Effector memory CD4-positive, alpha-beta T cell (primary cell): ENCODE results near the gene BAG5.

Experiments
- DNase-seq, 3 donors: peaks; one replicate each; pipeline ENCODE4 v3.0.0-alpha.2; 2020
- H3K27ac ChIP-seq: 2 replicates; pipeline ENCODE4 v1.7.0; 2013; ENCODE audit warnings: mild to moderate bottlenecking, low read length, moderate library complexity; ENCODE audit not compliant: insufficient read depth, poor library complexity, severe bottlenecking
- H3K27me3 ChIP-seq: replicated peaks from 2 replicates; pipeline ENCODE4 v1.7.0; 2013; ENCODE audit warnings: mild to moderate bottlenecking, low read length; ENCODE audit not compliant: insufficient read depth, control insufficient read depth, poor library complexity, severe bottlenecking
- H3K36me3 ChIP-seq: 2 replicates; pipeline ENCODE4 v1.7.0; 2013; ENCODE audit warnings: mild to moderate bottlenecking, low read length, moderate library complexity; ENCODE audit not compliant: control insufficient read depth, insufficient read depth
- H3K4me1 ChIP-seq: 2 replicates; pipeline ENCODE4 v1.7.0; 2013; ENCODE audit warnings: low read length, mild to moderate bottlenecking; ENCODE audit not compliant: control insufficient read depth, insufficient read depth, poor library complexity, severe bottlenecking
- H3K4me3 ChIP-seq: 2 replicates; pipeline ENCODE4 v1.7.0; 2013; ENCODE audit warnings: low read length, low read depth, mild to moderate bottlenecking; ENCODE audit not compliant: insufficient read depth, poor library complexity, severe bottlenecking
- H3K9me3 ChIP-seq: 2 replicates; pipeline ENCODE4 v1.7.0; 2013; ENCODE audit warnings: mild to moderate bottlenecking, low read length, moderate library complexity; ENCODE audit not compliant: control insufficient read depth

The BAG5 gene

GRCh38 chr14:103522649-103523574 is 39.5 kb downstream of the BAG5 start, which contains the start of gene CKB:
Gene CKB, minus strand, starts transcription at chr14:103522830. Its CDS starts 337 bp downstream, at chr14:103522493.
- Histone ChIP-seq H3K27me3 (peaks cover 3% of the 10 kb centered on the region), H3K4me1 (peaks cover 23% of the 10 kb centered on the region), H3K27ac (no peak within 1 kb of the TSS)

DNA sequence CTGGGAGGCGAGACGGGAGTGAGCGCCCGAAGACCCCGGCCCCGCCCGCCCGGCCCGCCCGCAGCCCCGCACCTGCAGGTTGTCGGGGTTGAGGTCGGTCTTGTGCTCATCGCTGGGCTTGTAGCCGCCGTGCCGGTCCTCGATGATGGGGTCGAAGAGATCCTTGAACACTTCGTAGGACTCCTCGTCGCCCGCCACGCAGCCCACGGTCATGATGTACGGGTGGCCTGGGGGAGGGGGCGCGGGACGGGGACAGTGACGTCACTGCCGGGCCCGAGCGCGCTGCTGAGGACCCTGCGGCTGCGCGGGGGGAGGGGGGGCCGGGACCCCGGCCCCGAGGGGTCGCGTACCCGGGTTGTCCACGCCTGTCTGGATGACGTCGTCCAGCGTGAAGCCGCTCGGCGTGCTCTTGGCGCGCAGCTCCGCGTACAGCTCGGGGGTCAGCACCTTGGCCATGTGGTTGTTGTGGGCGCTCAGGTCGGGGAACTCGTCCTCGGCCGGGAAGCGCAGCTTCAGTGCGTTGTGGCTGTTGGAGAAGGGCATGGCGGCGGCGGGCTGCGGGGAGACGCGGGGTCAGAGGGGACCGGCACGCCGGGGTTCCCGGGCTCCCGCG is 40.4 kb downstream of the BAG5 start:
- Histone ChIP-seq H3K4me3 (peak overlapping the region; percentile 59), H3K27me3 (peaks cover 3% of the 10 kb centered on the region), H3K27ac (no peak overlapping the region), H3K36me3 (no peaks in the 10 kb centered on the region), H3K4me1 (peaks cover 23% of the 10 kb centered on the region), H3K9me3 (no peaks in the 10 kb centered on the region)
- DNase-seq = no peak

More at GRCh38 chr14:103522649-103523574, 39.5 kb downstream of the BAG5 start, which contains the start of gene CKB:
- H3K4me3 ChIP-seq = peak within 1 kb of the TSS; percentile 59
- no peak for DNase-seq
- no peaks in the 10 kb centered on the region for H3K9me3 ChIP-seq
- no peaks in the 10 kb centered on the region for H3K36me3 ChIP-seq

DNA sequence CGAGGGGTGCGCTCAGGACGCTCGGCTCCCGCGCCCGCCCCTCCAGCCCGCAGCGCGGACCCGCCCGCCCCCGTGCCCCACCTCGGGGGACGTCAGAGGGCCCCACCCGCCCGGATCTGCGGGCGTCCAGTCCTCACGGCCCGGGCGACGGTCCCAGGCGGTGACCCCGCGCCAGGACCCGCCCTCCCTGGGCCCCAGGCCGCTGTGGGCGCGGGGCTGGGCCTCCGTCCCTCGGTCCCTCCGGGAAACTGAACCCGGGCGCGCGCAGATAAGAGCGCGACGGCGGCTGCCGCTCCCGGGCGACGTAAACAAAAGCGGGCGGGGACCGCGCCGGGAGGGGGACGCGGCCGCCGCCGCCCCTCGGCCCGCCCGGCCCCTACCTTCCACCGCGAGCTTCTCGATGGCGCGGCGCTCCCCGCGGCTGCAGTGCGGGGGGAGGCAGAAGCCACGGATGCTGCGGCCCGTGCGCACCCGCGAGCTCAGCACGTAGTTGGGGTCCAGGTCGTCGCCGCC is 41.0 kb downstream of the BAG5 start:
- Histone ChIP-seq H3K36me3 (no peaks in the 10 kb centered on the region), H3K4me3 (peak overlapping the region; percentile 59), H3K9me3 (no peaks in the 10 kb centered on the region), H3K27me3 (peaks cover 3% of the 10 kb centered on the region), H3K4me1 (peaks cover 23% of the 10 kb centered on the region), H3K27ac (no peak overlapping the region)
- DNase-seq = no peak

DNA sequence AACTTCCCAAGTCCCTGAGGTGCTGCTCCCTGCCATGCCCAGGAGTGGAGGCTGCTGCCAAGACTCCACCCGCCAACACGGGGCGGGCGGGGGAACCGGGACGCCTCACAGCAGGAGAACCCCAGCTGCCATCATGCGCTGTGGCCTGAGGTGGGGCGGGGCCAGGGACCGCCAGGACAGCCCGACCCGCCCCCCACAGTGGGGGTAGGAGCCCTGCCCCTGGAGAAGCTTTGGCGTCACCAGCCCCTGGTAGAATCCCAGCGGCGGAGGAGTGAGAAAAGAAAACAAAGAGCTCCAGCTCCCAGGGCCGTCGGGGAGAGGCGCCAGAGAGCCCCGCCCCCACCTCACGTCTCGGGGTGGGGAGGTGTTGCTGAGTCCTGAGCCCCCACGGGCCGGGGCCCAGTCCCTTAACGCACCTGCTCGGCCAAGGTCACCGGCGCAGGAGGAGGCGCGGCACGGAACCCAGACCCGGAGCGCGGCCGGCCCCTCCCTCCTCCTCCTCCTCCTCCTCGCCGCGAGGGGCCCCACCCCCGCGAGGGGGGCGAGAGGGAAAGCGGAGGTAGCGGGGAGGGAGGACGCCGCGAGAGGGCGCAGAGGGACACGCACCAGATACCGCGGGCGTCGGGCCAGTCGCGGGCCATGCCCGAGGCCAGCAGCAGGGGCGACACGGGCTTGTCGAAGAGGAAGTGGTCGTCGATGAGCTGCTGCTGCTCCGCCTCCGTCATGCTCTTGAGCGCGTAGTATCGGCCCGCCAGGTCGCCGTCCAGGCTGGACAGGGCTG is 41.6 kb downstream of the BAG5 start:
- DNase-seq = peak; percentile 42 to 64 (median 63)
- Histone ChIP-seq H3K9me3 (no peaks in the 10 kb centered on the region), H3K27me3 (peaks cover 3% of the 10 kb centered on the region), H3K4me1 (peaks cover 23% of the 10 kb centered on the region), H3K27ac (no peak overlapping the region), H3K36me3 (no peaks in the 10 kb centered on the region), H3K4me3 (peak overlapping the region; percentile 59)

- H3K27ac ChIP-seq = no peak overlapping the region
- no peak for DNase-seq
- H3K36me3 ChIP-seq = no peaks in the 10 kb centered on the region
- peaks cover 23% of the 10 kb centered on the region for H3K4me1 ChIP-seq
- H3K27me3 ChIP-seq = peaks cover 3% of the 10 kb centered on the region
- no peaks in the 10 kb centered on the region for H3K9me3 ChIP-seq
- peak overlapping the region; percentile 59 for H3K4me3 ChIP-seq
Observed at GRCh38 chr14:103520269-103520656, 42.2 kb downstream of the BAG5 start.

- Histone ChIP-seq H3K4me1 (peaks cover 23% of the 10 kb centered on the region), H3K27ac (no peak overlapping the region), H3K36me3 (no peaks in the 10 kb centered on the region), H3K9me3 (no peaks in the 10 kb centered on the region), H3K4me3 (no peak overlapping the region), H3K27me3 (peaks cover 3% of the 10 kb centered on the region)
- no peak for DNase-seq
Observed at GRCh38 chr14:103519837-103520212, 42.6 kb downstream of the BAG5 start.

DNA sequence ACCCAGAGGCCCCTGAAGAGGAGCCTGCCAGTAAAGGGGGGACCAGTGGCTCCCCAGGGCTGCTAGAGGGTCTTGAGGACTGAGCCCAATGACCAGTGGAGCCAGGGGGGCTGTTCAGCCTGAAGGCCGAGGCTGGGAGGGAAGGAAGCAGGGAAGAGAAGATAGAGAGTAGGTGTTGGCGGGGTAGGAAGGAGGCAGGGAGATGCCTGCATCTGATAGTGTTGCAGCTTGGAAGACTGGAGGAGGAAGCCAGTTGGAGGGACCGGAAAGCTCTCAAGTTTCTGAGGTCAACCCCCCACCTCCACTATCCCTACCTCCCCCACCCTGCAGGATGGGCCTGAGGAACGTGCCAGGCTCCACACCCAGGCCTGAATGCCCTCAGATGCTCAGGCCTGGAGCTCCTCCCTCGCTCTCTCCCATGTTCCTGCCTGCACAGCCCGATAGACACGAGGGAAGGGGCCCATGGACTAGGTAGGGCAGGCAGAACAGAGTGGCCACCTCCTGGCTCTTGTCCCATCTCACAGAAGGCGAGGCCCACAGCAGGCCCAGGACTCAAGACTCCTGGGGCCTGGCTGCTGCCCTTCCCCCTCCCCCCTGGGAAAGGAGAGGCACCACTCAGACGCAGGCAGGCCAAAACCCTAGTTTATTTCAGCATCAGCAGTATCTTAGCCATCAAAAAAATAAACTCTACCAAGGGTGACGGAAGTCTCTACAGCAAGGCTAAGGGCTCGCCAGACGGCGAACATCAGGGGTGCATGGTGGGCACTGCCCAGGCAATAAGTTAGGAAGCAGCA is 43.2 kb downstream of the BAG5 start:
- Histone ChIP-seq H3K36me3 (no peaks in the 10 kb centered on the region), H3K27ac (no peak overlapping the region), H3K9me3 (no peaks in the 10 kb centered on the region), H3K27me3 (peaks cover 3% of the 10 kb centered on the region), H3K4me1 (peaks cover 23% of the 10 kb centered on the region), H3K4me3 (no peak overlapping the region)
- DNase-seq = no peak

GRCh38 chr14:103518422-103519042 is 43.9 kb downstream of the BAG5 start:
- DNase-seq = peak; percentile 35 to 46 (median 37)
- Histone ChIP-seq H3K9me3 (no peaks in the 10 kb centered on the region), H3K27me3 (peaks cover 3% of the 10 kb centered on the region), H3K4me3 (no peak overlapping the region), H3K4me1 (peaks cover 23% of the 10 kb centered on the region), H3K27ac (no peak overlapping the region), H3K36me3 (no peaks in the 10 kb centered on the region)
